ENCODE data around the gene DUS3L.

DUS3L gene

GRCh38 chr19:5823579-5824281 lies 32.8 kb upstream of the DUS3L start:
- DNase-seq, result peak; percentile 69
- Histone ChIP-seq H3K36me3 (no peaks in the 10 kb centered on the region), H3K27me3 (no peaks in the 10 kb centered on the region), H3K4me1 (peaks cover 7% of the 10 kb centered on the region), H3K9me3 (no peaks in the 10 kb centered on the region), H3K4me3 (ENCODE audit: low read depth, low read length) (no peak overlapping the region)
- peak; percentile 62 for TF ChIP-seq CTCF (IDR thresholded peaks at IDR 0.05; ENCODE audit: low read depth, low read length)

GRCh38 chr19:5822181-5822844 lies 31.4 kb upstream of the DUS3L start:
- no peaks in the 10 kb centered on the region for H3K36me3 ChIP-seq
- no peak for TF ChIP-seq CTCF (IDR thresholded peaks at IDR 0.05; ENCODE audit: low read depth, low read length)
- no peak for DNase-seq
- H3K27me3 ChIP-seq, result no peaks in the 10 kb centered on the region; the same call in 1 of the 2 replicates
- H3K4me1 ChIP-seq, result peaks cover 7% of the 10 kb centered on the region
- no peaks in the 10 kb centered on the region for H3K9me3 ChIP-seq
- H3K4me3 ChIP-seq (ENCODE audit: low read depth, low read length), result no peak overlapping the region

GRCh38 chr19:5821521-5822180 lies 30.7 kb upstream of the DUS3L start:
- H3K4me3 ChIP-seq (ENCODE audit: low read depth, low read length), result no peak overlapping the region
- H3K4me1 ChIP-seq, result peaks cover 4% of the 10 kb centered on the region
- no peak for TF ChIP-seq CTCF (IDR thresholded peaks at IDR 0.05; ENCODE audit: low read depth, low read length)
- no peak for DNase-seq
- H3K36me3 ChIP-seq, result no peaks in the 10 kb centered on the region
- H3K27me3 ChIP-seq, result no peaks in the 10 kb centered on the region; the same call in 1 of the 2 replicates
- H3K9me3 ChIP-seq, result no peaks in the 10 kb centered on the region

GRCh38 chr19:5820785-5821184 lies 29.8 kb upstream of the DUS3L start:
- no peaks in the 10 kb centered on the region for H3K9me3 ChIP-seq
- no peaks in the 10 kb centered on the region for H3K36me3 ChIP-seq
- TF ChIP-seq CTCF (IDR thresholded peaks at IDR 0.05; ENCODE audit: low read depth, low read length), result no peak
- no peaks in the 10 kb centered on the region for H3K4me1 ChIP-seq
- no peak overlapping the region for H3K4me3 ChIP-seq (ENCODE audit: low read depth, low read length)
- DNase-seq, result no peak
- no peaks in the 10 kb centered on the region; the same call in 1 of the 2 replicates for H3K27me3 ChIP-seq

GRCh38 chr19:5818594-5818993 lies 27.6 kb upstream of the DUS3L start:
- Histone ChIP-seq H3K9me3 (no peaks in the 10 kb centered on the region), H3K27me3 (peaks cover 4% of the 10 kb centered on the region; the same call in 1 of the 2 replicates), H3K36me3 (no peaks in the 10 kb centered on the region), H3K4me1 (no peaks in the 10 kb centered on the region), H3K4me3 (ENCODE audit: low read depth, low read length) (no peak overlapping the region)
- TF ChIP-seq CTCF (IDR thresholded peaks at IDR 0.05; ENCODE audit: low read depth, low read length), result no peak
- DNase-seq, result no peak

All from BE2C (cell line).